Gastrocnemius medialis (tissue), 4 donors: Measurements from ENCODE around the gene SAMD10.

Experiments
- CTCF ChIP-seq, 5 experiments: fragments of 450-650 bp in 3 of 5; fragments of 200-600 bp in 2 of 5; sonication (generic) in 2 of 5; IDR thresholded peaks in 4 of 5; conservative IDR thresholded peaks in 1 of 5; 1 replicate in 4 of 5; 2 replicates in 1 of 5; pipeline ENCODE4 v1.5.1; 2016 to 2019; ENCODE audit warnings: antibody characterized with exemption in 5 of 5, mild to moderate bottlenecking in 3 of 5, moderate library complexity in 3 of 5
- POLR2A ChIP-seq, 2 donors: fragments of 450-650 bp; IDR thresholded peaks; one replicate each; pipeline ENCODE4 v1.6.1; 2017; ENCODE audit warnings: antibody characterized with exemption in 2 of 2, mild to moderate bottlenecking in 2 of 2, moderate library complexity in 2 of 2

GRCh38 chr20:63937596-63937995 is 41.8 kb downstream of the SAMD10 start:
- TF ChIP-seq CTCF (IDR thresholded peaks at IDR 0.05 in 4 of 5, conservative IDR thresholded peaks at IDR 0.05 in 1 of 5) (no peak), POLR2A (IDR thresholded peaks at IDR 0.05) (no peak)
